ENCODE results near the gene MOXD1.

DNA sequence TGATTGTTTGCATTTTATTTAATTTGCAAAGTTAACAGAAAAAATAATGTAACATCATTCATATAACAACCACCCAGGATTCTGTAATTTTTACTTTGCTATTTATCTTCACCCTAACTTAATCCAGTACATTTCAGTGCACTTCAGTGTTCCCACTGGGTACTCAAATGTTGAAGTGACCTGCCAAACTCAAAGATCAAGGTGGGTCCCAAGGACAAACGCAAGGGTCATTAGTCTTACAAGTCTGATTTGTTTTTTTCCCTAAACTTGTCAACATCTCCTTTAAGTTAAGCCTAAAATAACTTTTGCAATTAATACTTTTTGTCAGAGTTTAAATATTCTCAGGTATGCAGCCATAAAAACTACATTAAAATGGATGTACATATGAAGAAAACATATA is 53.0 kb downstream of the MOXD1 start:
- no peak for TF ChIP-seq CHD2 (IDR thresholded peaks at IDR 0.05; ENCODE audit: low read length, partially characterized antibody)
- TF ChIP-seq, protein P1, sequence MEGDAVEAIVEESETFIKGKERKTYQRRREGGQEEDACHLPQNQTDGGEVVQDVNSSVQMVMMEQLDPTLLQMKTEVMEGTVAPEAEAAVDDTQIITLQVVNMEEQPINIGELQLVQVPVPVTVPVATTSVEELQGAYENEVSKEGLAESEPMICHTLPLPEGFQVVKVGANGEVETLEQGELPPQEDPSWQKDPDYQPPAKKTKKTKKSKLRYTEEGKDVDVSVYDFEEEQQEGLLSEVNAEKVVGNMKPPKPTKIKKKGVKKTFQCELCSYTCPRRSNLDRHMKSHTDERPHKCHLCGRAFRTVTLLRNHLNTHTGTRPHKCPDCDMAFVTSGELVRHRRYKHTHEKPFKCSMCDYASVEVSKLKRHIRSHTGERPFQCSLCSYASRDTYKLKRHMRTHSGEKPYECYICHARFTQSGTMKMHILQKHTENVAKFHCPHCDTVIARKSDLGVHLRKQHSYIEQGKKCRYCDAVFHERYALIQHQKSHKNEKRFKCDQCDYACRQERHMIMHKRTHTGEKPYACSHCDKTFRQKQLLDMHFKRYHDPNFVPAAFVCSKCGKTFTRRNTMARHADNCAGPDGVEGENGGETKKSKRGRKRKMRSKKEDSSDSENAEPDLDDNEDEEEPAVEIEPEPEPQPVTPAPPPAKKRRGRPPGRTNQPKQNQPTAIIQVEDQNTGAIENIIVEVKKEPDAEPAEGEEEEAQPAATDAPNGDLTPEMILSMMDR (IDR thresholded peaks at IDR 0.05) = no peak
- no peak for TF ChIP-seq SIN3A (IDR thresholded peaks at IDR 0.05; ENCODE audit: borderline replicate concordance, low read depth, low read length)
- TF ChIP-seq, protein P2, sequence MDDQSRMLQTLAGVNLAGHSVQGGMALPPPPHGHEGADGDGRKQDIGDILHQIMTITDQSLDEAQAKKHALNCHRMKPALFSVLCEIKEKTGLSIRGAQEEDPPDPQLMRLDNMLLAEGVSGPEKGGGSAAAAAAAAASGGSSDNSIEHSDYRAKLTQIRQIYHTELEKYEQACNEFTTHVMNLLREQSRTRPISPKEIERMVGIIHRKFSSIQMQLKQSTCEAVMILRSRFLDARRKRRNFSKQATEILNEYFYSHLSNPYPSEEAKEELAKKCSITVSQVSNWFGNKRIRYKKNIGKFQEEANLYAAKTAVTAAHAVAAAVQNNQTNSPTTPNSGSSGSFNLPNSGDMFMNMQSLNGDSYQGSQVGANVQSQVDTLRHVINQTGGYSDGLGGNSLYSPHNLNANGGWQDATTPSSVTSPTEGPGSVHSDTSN (IDR thresholded peaks at IDR 0.05) = no peak
- TF ChIP-seq, protein P3, sequence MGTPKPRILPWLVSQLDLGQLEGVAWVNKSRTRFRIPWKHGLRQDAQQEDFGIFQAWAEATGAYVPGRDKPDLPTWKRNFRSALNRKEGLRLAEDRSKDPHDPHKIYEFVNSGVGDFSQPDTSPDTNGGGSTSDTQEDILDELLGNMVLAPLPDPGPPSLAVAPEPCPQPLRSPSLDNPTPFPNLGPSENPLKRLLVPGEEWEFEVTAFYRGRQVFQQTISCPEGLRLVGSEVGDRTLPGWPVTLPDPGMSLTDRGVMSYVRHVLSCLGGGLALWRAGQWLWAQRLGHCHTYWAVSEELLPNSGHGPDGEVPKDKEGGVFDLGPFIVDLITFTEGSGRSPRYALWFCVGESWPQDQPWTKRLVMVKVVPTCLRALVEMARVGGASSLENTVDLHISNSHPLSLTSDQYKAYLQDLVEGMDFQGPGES (IDR thresholded peaks at IDR 0.05; ENCODE audit: low read depth, low read length) = no peak
- TF ChIP-seq EZH2phosphoT487 (IDR thresholded peaks at IDR 0.05; ENCODE audit: borderline replicate concordance, low read depth) = no peak
- TF ChIP-seq, protein P4, sequence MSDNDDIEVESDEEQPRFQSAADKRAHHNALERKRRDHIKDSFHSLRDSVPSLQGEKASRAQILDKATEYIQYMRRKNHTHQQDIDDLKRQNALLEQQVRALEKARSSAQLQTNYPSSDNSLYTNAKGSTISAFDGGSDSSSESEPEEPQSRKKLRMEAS (IDR thresholded peaks at IDR 0.05; ENCODE audit: low read depth) = no peak
- TF ChIP-seq JUND (IDR thresholded peaks at IDR 0.05) = no peak
- no peak for TF ChIP-seq EP300 (IDR thresholded peaks at IDR 0.05; ENCODE audit: borderline replicate concordance in 1 of 2, low read depth in 1 of 2, low read length in 1 of 2)
- no peak for TF ChIP-seq FOSL2 (IDR thresholded peaks at IDR 0.05; ENCODE audit: borderline replicate concordance, low read depth)
- TF ChIP-seq NRF1 (IDR thresholded peaks at IDR 0.05; ENCODE audit: low read depth, low read length) = no peak
- no peak for TF ChIP-seq YY1 (IDR thresholded peaks at IDR 0.05; ENCODE audit: low read depth)
- TF ChIP-seq POLR2AphosphoS5 (IDR thresholded peaks at IDR 0.05; ENCODE audit: low read depth, low read length) = no peak

Measured in SK-N-SH (cell line).